Neutrophil (primary cell): ENCODE measurements around the gene CRLF1.

Experiments used
- H3K27ac ChIP-seq: fragments of 200-600 bp; sonication (generic); 2 replicates; pipeline ENCODE4 v1.5.1; 2016; ENCODE audit warnings: mild to moderate bottlenecking, moderate library complexity
- H3K27me3 ChIP-seq: fragments of 200-600 bp; sonication (generic); 2 replicates; pipeline ENCODE4 v1.6.0; 2016; ENCODE audit warnings: mild to moderate bottlenecking
- H3K36me3 ChIP-seq: fragments of 200-600 bp; sonication (generic); 2 replicates; pipeline ENCODE4 v1.5.1; 2017
- H3K4me1 ChIP-seq, 2 experiments: fragments of 200-600 bp in 1 of 2; sonication (generic) in 1 of 2; 1 replicate in 1 of 2; 2 replicates in 1 of 2; pipeline versions ENCODE4 v1.5.1 to v1.6.1; 2013 to 2016; ENCODE audit warnings: low read depth in 1 of 2, low read length in 1 of 2, mild to moderate bottlenecking in 1 of 2, moderate library complexity in 1 of 2; ENCODE audit not compliant: control insufficient read depth in 1 of 2, insufficient read depth in 1 of 2
- H3K4me3 ChIP-seq, 2 experiments: fragments of 200-600 bp in 1 of 2; sonication (generic) in 1 of 2; 1 replicate in 1 of 2; 2 replicates in 1 of 2; pipeline ENCODE4 v1.5.1; 2013 to 2016; ENCODE audit warnings: low read depth in 1 of 2, low read length in 1 of 2, mild to moderate bottlenecking in 1 of 2, moderate library complexity in 1 of 2
- H3K9me3 ChIP-seq: fragments of 200-600 bp; sonication (generic); 2 replicates; pipeline ENCODE4 v1.5.1; 2016
- TF ChIP-seq, protein P1 (sequence below): fragments of 200-600 bp; sonication (generic); IDR thresholded peaks from 2 replicates; pipeline ENCODE4 v1.5.1; 2016; ENCODE audit warnings: antibody characterized with exemption

Gene CRLF1

DNA sequence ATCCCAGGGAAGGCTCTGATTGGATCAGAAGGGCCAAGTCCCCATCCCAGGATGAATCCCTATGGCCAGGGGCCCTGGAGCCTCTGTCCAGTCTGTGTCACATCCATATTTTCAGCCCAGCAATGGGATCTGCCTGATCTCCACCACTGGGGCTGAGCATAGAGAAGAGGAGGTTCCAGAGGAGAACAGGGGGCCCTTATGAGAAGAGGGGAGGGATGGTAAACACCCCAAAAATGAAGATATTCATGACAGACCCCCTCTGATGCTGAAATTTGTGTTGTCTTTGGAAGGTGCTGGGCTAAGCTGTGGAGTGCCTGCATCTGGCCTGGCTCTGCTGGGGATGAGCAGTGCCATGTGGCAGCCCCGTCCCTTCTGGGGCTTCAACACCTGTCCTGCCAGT lies 44.7 kb upstream of the CRLF1 start:
- H3K27ac ChIP-seq: no peak overlapping the region
- TF ChIP-seq, protein P1, sequence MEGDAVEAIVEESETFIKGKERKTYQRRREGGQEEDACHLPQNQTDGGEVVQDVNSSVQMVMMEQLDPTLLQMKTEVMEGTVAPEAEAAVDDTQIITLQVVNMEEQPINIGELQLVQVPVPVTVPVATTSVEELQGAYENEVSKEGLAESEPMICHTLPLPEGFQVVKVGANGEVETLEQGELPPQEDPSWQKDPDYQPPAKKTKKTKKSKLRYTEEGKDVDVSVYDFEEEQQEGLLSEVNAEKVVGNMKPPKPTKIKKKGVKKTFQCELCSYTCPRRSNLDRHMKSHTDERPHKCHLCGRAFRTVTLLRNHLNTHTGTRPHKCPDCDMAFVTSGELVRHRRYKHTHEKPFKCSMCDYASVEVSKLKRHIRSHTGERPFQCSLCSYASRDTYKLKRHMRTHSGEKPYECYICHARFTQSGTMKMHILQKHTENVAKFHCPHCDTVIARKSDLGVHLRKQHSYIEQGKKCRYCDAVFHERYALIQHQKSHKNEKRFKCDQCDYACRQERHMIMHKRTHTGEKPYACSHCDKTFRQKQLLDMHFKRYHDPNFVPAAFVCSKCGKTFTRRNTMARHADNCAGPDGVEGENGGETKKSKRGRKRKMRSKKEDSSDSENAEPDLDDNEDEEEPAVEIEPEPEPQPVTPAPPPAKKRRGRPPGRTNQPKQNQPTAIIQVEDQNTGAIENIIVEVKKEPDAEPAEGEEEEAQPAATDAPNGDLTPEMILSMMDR: no peak
- H3K27me3 ChIP-seq: peaks cover 19% of the 10 kb centered on the region
- H3K4me3 ChIP-seq: no peak overlapping the region
- peaks cover 9 to 11% of the 10 kb centered on the region in 2 experiments for H3K4me1 ChIP-seq
- H3K9me3 ChIP-seq: no peaks in the 10 kb centered on the region
- H3K36me3 ChIP-seq: peaks cover 4% of the 10 kb centered on the region

DNA sequence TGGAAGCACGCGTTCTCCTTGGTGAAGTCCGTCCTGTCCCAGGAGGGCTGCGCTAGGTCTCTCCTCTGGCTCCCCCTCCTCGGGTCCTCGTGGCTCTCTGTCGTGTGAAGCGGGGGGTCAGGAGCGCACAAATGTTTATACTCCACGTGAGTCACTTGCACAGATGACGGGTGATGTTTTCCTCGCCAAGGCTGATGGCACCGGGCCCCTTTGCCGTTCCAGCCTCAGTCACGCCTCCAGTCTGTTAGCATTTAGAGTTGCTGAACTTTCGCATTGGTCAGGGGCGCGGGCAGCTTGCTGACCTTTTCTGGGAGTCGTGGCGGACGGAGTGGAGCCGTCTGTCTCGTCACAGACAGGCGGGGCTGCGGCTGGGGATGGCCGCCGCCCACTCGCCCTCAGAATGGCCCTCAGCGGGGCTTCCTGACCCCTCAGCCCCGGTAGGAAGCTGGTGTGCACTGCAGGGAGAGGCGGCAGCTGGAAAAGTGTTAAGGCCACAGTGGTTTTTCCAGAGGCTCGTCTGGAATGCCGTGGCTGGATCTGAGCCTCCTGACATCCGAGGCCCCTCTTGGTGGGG lies 44.0 kb upstream of the CRLF1 start:
- H3K27ac ChIP-seq: no peak overlapping the region
- H3K4me3 ChIP-seq: no peak overlapping the region
- H3K36me3 ChIP-seq: peaks cover 4% of the 10 kb centered on the region
- TF ChIP-seq, protein P1: no peak
- peaks cover 9 to 11% of the 10 kb centered on the region in 2 experiments for H3K4me1 ChIP-seq
- no peaks in the 10 kb centered on the region for H3K9me3 ChIP-seq
- H3K27me3 ChIP-seq: peaks cover 19% of the 10 kb centered on the region

DNA sequence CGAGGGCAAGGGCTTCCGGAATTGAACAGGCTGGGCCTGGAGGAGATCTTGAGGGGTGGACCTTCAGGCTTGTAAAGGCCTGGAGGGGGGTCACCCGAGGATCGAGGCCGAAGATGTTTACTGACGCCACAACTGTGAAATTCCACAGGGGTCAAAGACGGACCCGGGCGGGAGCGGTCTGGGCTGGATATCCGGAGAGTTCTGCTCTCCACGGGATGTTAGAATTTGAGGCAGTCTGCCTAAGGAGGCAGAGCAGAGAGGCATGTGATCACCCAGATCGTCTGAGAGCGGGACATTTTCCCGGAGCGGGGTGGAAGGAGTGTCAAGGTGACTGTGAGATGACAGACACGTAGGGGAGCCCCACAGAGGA lies 43.4 kb upstream of the CRLF1 start:
- peaks cover 19% of the 10 kb centered on the region for H3K27me3 ChIP-seq
- peaks cover 9 to 12% of the 10 kb centered on the region in 2 experiments for H3K4me1 ChIP-seq
- H3K4me3 ChIP-seq: no peak overlapping the region
- TF ChIP-seq, protein P1: no peak
- no peak overlapping the region for H3K27ac ChIP-seq
- H3K9me3 ChIP-seq: no peaks in the 10 kb centered on the region
- peaks cover 4% of the 10 kb centered on the region for H3K36me3 ChIP-seq

DNA sequence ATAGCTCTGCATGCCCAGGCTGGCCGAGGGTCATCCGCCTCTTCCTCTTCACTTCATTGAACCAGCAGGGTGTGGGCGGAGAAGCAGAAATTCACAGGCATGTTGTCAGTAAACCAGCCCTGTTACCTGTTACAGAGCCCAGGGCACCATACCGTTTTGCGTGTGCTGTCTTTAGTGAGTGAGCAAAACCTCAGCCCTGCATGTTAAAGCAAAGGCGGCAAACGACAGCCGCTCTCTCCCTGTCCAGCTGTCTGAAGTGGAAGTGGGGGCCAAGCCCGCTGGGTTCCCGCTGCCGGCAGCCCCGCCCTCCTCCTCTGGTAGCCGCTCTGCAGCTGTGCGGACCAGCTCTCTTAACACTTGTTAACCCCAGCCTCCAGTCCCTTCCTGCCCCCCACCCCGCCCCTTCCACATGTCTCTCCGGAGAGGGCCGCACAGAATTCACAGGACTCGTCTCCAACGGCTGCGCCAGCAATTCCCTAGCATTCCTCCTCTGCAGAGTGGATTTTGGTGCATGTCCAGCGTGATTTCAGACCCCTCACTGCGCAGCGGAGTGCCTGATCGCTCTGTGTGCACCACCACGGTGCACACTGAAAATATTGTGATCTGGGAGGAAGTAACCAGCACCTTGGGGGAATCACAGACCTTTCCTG lies 42.9 kb upstream of the CRLF1 start:
- H3K4me1 ChIP-seq: peaks cover 13 to 17% of the 10 kb centered on the region in 2 experiments
- H3K27ac ChIP-seq: no peak overlapping the region
- no peaks in the 10 kb centered on the region for H3K9me3 ChIP-seq
- TF ChIP-seq, protein P1: no peak
- H3K36me3 ChIP-seq: peaks cover 4% of the 10 kb centered on the region
- no peak overlapping the region for H3K4me3 ChIP-seq
- peaks cover 19% of the 10 kb centered on the region for H3K27me3 ChIP-seq

DNA sequence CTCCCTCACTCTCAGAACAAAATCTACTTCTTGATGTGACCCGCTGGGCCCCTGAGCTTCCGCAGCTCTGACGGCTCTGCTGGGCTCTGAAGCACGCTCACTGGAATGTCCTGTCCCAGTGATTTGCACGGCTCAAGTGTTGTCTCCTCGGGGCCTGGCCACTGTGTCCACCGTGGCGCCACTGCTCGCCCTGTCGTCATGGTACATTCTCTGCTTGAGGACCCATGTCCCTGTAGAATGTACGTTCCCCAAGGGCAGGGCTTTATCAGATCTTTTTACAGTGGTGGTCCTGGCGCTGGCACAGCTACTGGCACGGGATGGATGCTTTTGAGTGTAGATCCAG lies 42.3 kb upstream of the CRLF1 start:
- H3K36me3 ChIP-seq: peaks cover 4% of the 10 kb centered on the region
- no peak overlapping the region for H3K4me3 ChIP-seq
- H3K9me3 ChIP-seq: no peaks in the 10 kb centered on the region
- H3K27me3 ChIP-seq: peaks cover 19% of the 10 kb centered on the region
- no peak overlapping the region for H3K27ac ChIP-seq
- peaks cover 18 to 23% of the 10 kb centered on the region in 2 experiments for H3K4me1 ChIP-seq
- TF ChIP-seq, protein P1: no peak
